ENCODE measurements around the gene PTPRG.

Gene PTPRG

GRCh38 chr3:61666615-61667330, 105.4 kb downstream of the PTPRG start:
- no peak overlapping the region for H3K27ac ChIP-seq
- H3K4me2 ChIP-seq (ENCODE audit: low read length), result no peak overlapping the region
- H3K4me3 ChIP-seq (ENCODE audit: low read depth, low read length), result no peak overlapping the region
- H3K9ac ChIP-seq, result no peak overlapping the region
- H3K36me3 ChIP-seq (ENCODE audit: control insufficient read depth, insufficient read depth, low read length), result no peaks in the 10 kb centered on the region
- H3K4me1 ChIP-seq, result peaks cover 30% of the 10 kb centered on the region
- TF ChIP-seq CTCF (IDR thresholded peaks at IDR 0.05), result no peak
- H2AFZ ChIP-seq, result no peak overlapping the region
- H3K79me2 ChIP-seq, result peaks cover 69% of the 10 kb centered on the region
- H3K27me3 ChIP-seq (ENCODE audit: control insufficient read depth, insufficient read depth, low read length), result no peaks in the 10 kb centered on the region
- H3K9me3 ChIP-seq (ENCODE audit: control insufficient read depth, low read length), result no peaks in the 10 kb centered on the region

GRCh38 chr3:61667383-61667782, 106.0 kb downstream of the PTPRG start:
- no peak for TF ChIP-seq CTCF (IDR thresholded peaks at IDR 0.05)
- H2AFZ ChIP-seq, result no peak overlapping the region

GRCh38 chr3:61667814-61668213, 106.4 kb downstream of the PTPRG start:
- Histone ChIP-seq H3K4me3 (ENCODE audit: low read depth, low read length) (no peak overlapping the region), H3K4me2 (ENCODE audit: low read length) (no peak overlapping the region), H3K27ac (no peak overlapping the region), H3K27me3 (ENCODE audit: control insufficient read depth, insufficient read depth, low read length) (no peaks in the 10 kb centered on the region), H3K9me3 (ENCODE audit: control insufficient read depth, low read length) (no peaks in the 10 kb centered on the region), H3K4me1 (peaks cover 30% of the 10 kb centered on the region), H3K9ac (no peak overlapping the region), H3K36me3 (ENCODE audit: control insufficient read depth, insufficient read depth, low read length) (no peaks in the 10 kb centered on the region), H3K79me2 (peaks cover 59% of the 10 kb centered on the region), H2AFZ (no peak overlapping the region)
- TF ChIP-seq CTCF (IDR thresholded peaks at IDR 0.05), result no peak

More at GRCh38 chr3:61667383-61667782, 106.0 kb downstream of the PTPRG start:
- Histone ChIP-seq H3K79me2 (peaks cover 63% of the 10 kb centered on the region), H3K27ac (no peak overlapping the region), H3K4me2 (ENCODE audit: low read length) (no peak overlapping the region), H3K27me3 (ENCODE audit: control insufficient read depth, insufficient read depth, low read length) (no peaks in the 10 kb centered on the region), H3K4me3 (ENCODE audit: low read depth, low read length) (no peak overlapping the region), H3K9me3 (ENCODE audit: control insufficient read depth, low read length) (no peaks in the 10 kb centered on the region), H3K36me3 (ENCODE audit: control insufficient read depth, insufficient read depth, low read length) (no peaks in the 10 kb centered on the region), H3K4me1 (peaks cover 30% of the 10 kb centered on the region), H3K9ac (no peak overlapping the region)

GRCh38 chr3:61668317-61668864, 107.0 kb downstream of the PTPRG start:
- Histone ChIP-seq H2AFZ (no peak overlapping the region), H3K9me3 (ENCODE audit: control insufficient read depth, low read length) (no peaks in the 10 kb centered on the region), H3K79me2 (peaks cover 59% of the 10 kb centered on the region), H3K4me3 (ENCODE audit: low read depth, low read length) (no peak overlapping the region), H3K9ac (no peak overlapping the region), H3K27ac (no peak overlapping the region), H3K4me1 (peaks cover 30% of the 10 kb centered on the region), H3K4me2 (ENCODE audit: low read length) (no peak overlapping the region), H3K36me3 (ENCODE audit: control insufficient read depth, insufficient read depth, low read length) (no peaks in the 10 kb centered on the region), H3K27me3 (ENCODE audit: control insufficient read depth, insufficient read depth, low read length) (no peaks in the 10 kb centered on the region)
- no peak for TF ChIP-seq CTCF (IDR thresholded peaks at IDR 0.05)

GRCh38 chr3:61669203-61669602, 107.8 kb downstream of the PTPRG start:
- H3K79me2 ChIP-seq, result peaks cover 53% of the 10 kb centered on the region
- no peak overlapping the region for H3K9ac ChIP-seq

More at GRCh38 chr3:61669203-61669602, 107.8 kb downstream of the PTPRG start:
- H3K27me3 ChIP-seq (ENCODE audit: control insufficient read depth, insufficient read depth, low read length), result no peaks in the 10 kb centered on the region
- H3K36me3 ChIP-seq (ENCODE audit: control insufficient read depth, insufficient read depth, low read length), result no peaks in the 10 kb centered on the region
- H3K27ac ChIP-seq, result no peak overlapping the region
- H3K4me1 ChIP-seq, result peaks cover 24% of the 10 kb centered on the region
- no peak overlapping the region for H3K4me2 ChIP-seq (ENCODE audit: low read length)
- H2AFZ ChIP-seq, result no peak overlapping the region
- H3K9me3 ChIP-seq (ENCODE audit: control insufficient read depth, low read length), result no peaks in the 10 kb centered on the region
- TF ChIP-seq CTCF (IDR thresholded peaks at IDR 0.05), result no peak
- H3K4me3 ChIP-seq (ENCODE audit: low read depth, low read length), result no peak overlapping the region

Data from parathyroid adenoma (tissue), 2 donors.